K562 (cell line): ENCODE data around the gene IKZF3. TPM values are rescaled to one million over a fixed set of nuclear protein-coding genes. Genes with fewer than 3 reads are reported as not detected.

Experiments used
- ARID2 ChIP-seq: fragments of 450-650 bp; IDR thresholded peaks from 2 replicates; pipeline ENCODE4 v1.6.1; 2017; ENCODE audit warnings: antibody characterized with exemption, mild to moderate bottlenecking
- ASH1L ChIP-seq: fragments of 450-650 bp; IDR thresholded peaks from 2 replicates; pipeline ENCODE4 v1.6.1; 2018; ENCODE audit warnings: borderline replicate concordance, mild to moderate bottlenecking, low read depth; ENCODE audit not compliant: partially characterized antibody
- CCNT2 ChIP-seq: IDR thresholded peaks from 2 replicates; pipeline ENCODE4 v1.6.1; 2011; ENCODE audit warnings: borderline replicate concordance, low read depth, mild to moderate bottlenecking, moderate library complexity, mixed read lengths, low read length; ENCODE audit not compliant: insufficient read length; ENCODE audit errors: extremely low read depth
- E2F3 ChIP-seq: fragments of 250-450 bp; sonication (Bioruptor Pico); IDR thresholded peaks from 2 replicates; pipeline ENCODE4 v1.4.0; 2020; ENCODE audit warnings: mild to moderate bottlenecking
- HMGN3 ChIP-seq: IDR thresholded peaks from 2 replicates; pipeline ENCODE4 v1.6.1; 2011; ENCODE audit warnings: borderline replicate concordance, low read depth, mild to moderate bottlenecking, mixed read lengths, low read length; ENCODE audit not compliant: insufficient read length; ENCODE audit errors: extremely low read depth
- L3MBTL2 ChIP-seq: fragments of 450-650 bp; IDR thresholded peaks from 2 replicates; pipeline ENCODE4 v1.6.1; 2016; ENCODE audit warnings: mild to moderate bottlenecking, moderate library complexity
- PTTG1 ChIP-seq: fragments of 450-650 bp; IDR thresholded peaks from 2 replicates; pipeline ENCODE4 v1.6.1; 2016; ENCODE audit warnings: low read depth, mild to moderate bottlenecking, missing genetic modification characterization, missing compliant biosample characterization
- PYGO2 ChIP-seq: fragments of 450-650 bp; IDR thresholded peaks from 2 replicates; pipeline ENCODE4 v1.6.1; 2016; ENCODE audit warnings: mild to moderate bottlenecking, missing genetic modification characterization, moderate library complexity, missing compliant biosample characterization
- TEAD2 ChIP-seq: fragments of 450-650 bp; IDR thresholded peaks from 2 replicates; pipeline ENCODE4 v1.6.1; 2016; ENCODE audit warnings: missing genetic modification characterization, control low read depth, missing compliant biosample characterization
- ZNF57 ChIP-seq: fragments of 450-650 bp; formaldehyde crosslinking; IDR thresholded peaks from 2 replicates; pipeline ENCODE4 v1.4.0; 2020; ENCODE audit warnings: mild to moderate bottlenecking, moderate library complexity
- ZSCAN32 ChIP-seq: fragments of 450-650 bp; formaldehyde crosslinking; IDR thresholded peaks from 2 replicates; pipeline ENCODE4 v1.4.0; 2020; ENCODE audit warnings: mild to moderate bottlenecking, moderate library complexity
- polyA plus RNA-seq, 8 experiments: library from polyadenylated mRNA; depleted of rRNA in 4 of 8; stranded (reverse) in 5 of 8; unstranded in 3 of 8; fragments of >200 nt; fragmentation: Nextera tagmentation in 2 of 8; fragmentation: Illumina TruSeq in 1 of 8; extraction: Ambion mirVana in 2 of 8; extraction: Trizol in 1 of 8; gene quantifications; 2 replicates each; pipeline versions ENCODE4 v1.2.1 to v1.2.3, GENCODE V29; 2011 to 2014; ENCODE audit warnings: inconsistent platforms in 1 of 8, missing spikeins in 1 of 8
- total RNA-seq, 7 experiments: library from RNA; depleted of rRNA in 6 of 7; stranded (reverse); fragments of >200 nt in 6 of 7; fragmentation: Illumina TruSeq in 2 of 7; extraction: Trizol in 2 of 7; gene quantifications; 2 replicates each; pipeline versions ENCODE4 v1.2.1 to v1.2.3, GENCODE V29; 2011 to 2021; ENCODE audit warnings: low replicate concordance in 1 of 7
- TF ChIP-seq, protein P1 (sequence below), 2 experiments: fragments of 450-650 bp; IDR thresholded peaks; 2 replicates each; pipeline ENCODE4 v1.6.1; 2016
- TF ChIP-seq, protein P2 (sequence below): fragments of 250-450 bp; sonication (Bioruptor Pico); IDR thresholded peaks from 2 replicates; pipeline ENCODE4 v1.4.0; 2020
- TF ChIP-seq, protein P3 (sequence below): fragments of 450-650 bp; IDR thresholded peaks from 2 replicates; pipeline ENCODE4 v1.6.1; 2016; ENCODE audit warnings: mild to moderate bottlenecking
- TF ChIP-seq, protein P4 (sequence below): sonication (generic); formaldehyde crosslinking; IDR thresholded peaks from 2 replicates; pipeline ENCODE4 v1.8.0; 2022; ENCODE audit warnings: missing genetic modification reagents, mild to moderate bottlenecking, borderline replicate concordance
- TF ChIP-seq, protein P5 (sequence below): IDR thresholded peaks from 2 replicates; pipeline ENCODE4 v1.6.1; 2014; ENCODE audit warnings: antibody characterized with exemption
- TF ChIP-seq, protein P6 (sequence below): sonication (generic); formaldehyde crosslinking; IDR thresholded peaks from 2 replicates; pipeline ENCODE4 v1.8.0; 2022; ENCODE audit warnings: mild to moderate bottlenecking, low read depth, missing genetic modification reagents

Gene IKZF3
- total and polyA plus RNA-seq, 9 of the 15 experiments (the other 6 are each of a cell fraction or from before 2014, with no cell fraction given), result 0.06 to 1.6 (median 0.62) TPM

DNA sequence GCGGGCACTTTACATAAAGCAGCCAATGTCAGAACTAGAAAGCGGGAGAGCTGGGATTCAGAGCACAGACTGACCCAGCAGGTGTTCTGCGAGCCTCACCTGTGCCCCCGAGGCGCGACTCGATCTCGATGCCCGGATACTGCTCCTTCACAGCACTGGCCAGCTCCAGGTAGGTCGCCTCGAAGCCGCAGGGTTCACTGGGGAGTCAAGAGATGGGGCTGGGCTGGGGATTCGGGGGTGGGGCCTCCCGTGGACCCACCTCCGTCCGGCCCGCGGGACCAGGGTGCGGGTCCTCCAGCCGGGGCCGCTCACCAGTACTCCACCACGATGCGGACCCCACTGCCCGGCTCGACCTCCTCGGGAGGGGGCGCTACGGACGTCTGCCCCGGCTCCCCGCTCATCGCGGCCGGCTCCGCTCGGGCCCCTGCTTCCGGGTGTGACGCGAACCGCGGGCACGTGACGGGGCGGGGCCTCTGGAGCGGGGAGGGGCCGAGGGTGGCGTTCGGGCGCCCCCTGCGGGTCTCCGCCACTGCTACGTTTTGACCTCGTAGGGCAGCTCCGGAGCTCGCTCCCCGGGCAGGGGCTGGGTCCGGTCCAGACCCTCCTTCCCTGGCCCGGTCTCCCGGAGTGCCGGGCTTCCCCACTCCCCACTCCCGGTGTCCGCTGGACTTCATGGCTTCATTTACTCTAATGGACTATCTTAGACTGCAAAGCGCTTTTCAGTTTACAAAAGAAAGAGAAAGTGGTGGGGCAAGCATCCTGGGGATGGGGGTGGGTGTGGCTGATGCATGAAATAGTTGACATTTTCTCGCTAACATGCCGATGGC is 133.8 kb downstream of the IKZF3 start, which contains the start of gene MIEN1 (continued):
- TF ChIP-seq E2F3 (CRISPR knock-in tag) (no peak), ZSCAN32 (CRISPR knock-in tag) (no peak), ZNF57 (no peak), PTTG1 (no peak), CCNT2 (peak; percentile 85), HMGN3 (peak; percentile 61), TEAD2 (no peak), PYGO2 (no peak), ASH1L (no peak), ARID2 (no peak), L3MBTL2 (peak; percentile 74; the same call in 1 of the 2 replicates)
- TF ChIP-seq, protein P1, sequence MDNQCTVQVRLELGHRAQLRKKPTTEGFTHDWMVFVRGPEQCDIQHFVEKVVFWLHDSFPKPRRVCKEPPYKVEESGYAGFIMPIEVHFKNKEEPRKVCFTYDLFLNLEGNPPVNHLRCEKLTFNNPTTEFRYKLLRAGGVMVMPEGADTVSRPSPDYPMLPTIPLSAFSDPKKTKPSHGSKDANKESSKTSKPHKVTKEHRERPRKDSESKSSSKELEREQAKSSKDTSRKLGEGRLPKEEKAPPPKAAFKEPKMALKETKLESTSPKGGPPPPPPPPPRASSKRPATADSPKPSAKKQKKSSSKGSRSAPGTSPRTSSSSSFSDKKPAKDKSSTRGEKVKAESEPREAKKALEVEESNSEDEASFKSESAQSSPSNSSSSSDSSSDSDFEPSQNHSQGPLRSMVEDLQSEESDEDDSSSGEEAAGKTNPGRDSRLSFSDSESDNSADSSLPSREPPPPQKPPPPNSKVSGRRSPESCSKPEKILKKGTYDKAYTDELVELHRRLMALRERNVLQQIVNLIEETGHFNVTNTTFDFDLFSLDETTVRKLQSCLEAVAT (IDR thresholded peaks at IDR 0.05), result no peak
- TF ChIP-seq, protein P2, sequence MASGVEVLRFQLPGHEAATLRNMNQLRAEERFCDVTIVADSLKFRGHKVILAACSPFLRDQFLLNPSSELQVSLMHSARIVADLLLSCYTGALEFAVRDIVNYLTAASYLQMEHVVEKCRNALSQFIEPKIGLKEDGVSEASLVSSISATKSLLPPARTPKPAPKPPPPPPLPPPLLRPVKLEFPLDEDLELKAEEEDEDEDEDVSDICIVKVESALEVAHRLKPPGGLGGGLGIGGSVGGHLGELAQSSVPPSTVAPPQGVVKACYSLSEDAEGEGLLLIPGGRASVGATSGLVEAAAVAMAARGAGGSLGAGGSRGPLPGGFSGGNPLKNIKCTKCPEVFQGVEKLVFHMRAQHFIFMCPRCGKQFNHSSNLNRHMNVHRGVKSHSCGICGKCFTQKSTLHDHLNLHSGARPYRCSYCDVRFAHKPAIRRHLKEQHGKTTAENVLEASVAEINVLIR (CRISPR knock-in tag), result peak; percentile 79
- TF ChIP-seq, protein P3, sequence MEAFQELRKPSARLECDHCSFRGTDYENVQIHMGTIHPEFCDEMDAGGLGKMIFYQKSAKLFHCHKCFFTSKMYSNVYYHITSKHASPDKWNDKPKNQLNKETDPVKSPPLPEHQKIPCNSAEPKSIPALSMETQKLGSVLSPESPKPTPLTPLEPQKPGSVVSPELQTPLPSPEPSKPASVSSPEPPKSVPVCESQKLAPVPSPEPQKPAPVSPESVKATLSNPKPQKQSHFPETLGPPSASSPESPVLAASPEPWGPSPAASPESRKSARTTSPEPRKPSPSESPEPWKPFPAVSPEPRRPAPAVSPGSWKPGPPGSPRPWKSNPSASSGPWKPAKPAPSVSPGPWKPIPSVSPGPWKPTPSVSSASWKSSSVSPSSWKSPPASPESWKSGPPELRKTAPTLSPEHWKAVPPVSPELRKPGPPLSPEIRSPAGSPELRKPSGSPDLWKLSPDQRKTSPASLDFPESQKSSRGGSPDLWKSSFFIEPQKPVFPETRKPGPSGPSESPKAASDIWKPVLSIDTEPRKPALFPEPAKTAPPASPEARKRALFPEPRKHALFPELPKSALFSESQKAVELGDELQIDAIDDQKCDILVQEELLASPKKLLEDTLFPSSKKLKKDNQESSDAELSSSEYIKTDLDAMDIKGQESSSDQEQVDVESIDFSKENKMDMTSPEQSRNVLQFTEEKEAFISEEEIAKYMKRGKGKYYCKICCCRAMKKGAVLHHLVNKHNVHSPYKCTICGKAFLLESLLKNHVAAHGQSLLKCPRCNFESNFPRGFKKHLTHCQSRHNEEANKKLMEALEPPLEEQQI, result no peak
- TF ChIP-seq, protein P4, sequence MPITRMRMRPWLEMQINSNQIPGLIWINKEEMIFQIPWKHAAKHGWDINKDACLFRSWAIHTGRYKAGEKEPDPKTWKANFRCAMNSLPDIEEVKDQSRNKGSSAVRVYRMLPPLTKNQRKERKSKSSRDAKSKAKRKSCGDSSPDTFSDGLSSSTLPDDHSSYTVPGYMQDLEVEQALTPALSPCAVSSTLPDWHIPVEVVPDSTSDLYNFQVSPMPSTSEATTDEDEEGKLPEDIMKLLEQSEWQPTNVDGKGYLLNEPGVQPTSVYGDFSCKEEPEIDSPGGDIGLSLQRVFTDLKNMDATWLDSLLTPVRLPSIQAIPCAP (CRISPR knock-in tag), result no peak
- TF ChIP-seq, protein P5, sequence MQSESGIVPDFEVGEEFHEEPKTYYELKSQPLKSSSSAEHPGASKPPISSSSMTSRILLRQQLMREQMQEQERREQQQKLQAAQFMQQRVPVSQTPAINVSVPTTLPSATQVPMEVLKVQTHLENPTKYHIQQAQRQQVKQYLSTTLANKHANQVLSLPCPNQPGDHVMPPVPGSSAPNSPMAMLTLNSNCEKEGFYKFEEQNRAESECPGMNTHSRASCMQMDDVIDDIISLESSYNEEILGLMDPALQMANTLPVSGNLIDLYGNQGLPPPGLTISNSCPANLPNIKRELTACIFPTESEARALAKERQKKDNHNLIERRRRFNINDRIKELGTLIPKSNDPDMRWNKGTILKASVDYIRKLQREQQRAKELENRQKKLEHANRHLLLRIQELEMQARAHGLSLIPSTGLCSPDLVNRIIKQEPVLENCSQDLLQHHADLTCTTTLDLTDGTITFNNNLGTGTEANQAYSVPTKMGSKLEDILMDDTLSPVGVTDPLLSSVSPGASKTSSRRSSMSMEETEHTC, result no peak
- TF ChIP-seq, protein P6, sequence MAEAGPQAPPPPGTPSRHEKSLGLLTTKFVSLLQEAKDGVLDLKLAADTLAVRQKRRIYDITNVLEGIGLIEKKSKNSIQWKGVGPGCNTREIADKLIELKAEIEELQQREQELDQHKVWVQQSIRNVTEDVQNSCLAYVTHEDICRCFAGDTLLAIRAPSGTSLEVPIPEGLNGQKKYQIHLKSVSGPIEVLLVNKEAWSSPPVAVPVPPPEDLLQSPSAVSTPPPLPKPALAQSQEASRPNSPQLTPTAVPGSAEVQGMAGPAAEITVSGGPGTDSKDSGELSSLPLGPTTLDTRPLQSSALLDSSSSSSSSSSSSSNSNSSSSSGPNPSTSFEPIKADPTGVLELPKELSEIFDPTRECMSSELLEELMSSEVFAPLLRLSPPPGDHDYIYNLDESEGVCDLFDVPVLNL (CRISPR knock-in tag), result no peak
